ENCODE results near the gene TESK2. TPM values are rescaled to one million over a fixed set of nuclear protein-coding genes. Genes with fewer than 3 reads are reported as not detected.
"Not testable (repeated sequence)": the region's sequence is repeated elsewhere in the genome, so short reads cannot be mapped to it uniquely, and the experiment has no call there.

The TESK2 gene
- total RNA-seq, 1 donor, result 2.0 TPM

- H3K4me3 ChIP-seq (ENCODE audit: low read depth, low read length), result no peak overlapping the region
- no peak for DNase-seq (ENCODE audit: low read depth)
- TF ChIP-seq CTCF (IDR thresholded peaks at IDR 0.05; ENCODE audit: insufficient read depth, low read length), result no peak
Observed at GRCh38 chr1:45386219-45386618, 104.7 kb downstream of the TESK2 start.

GRCh38 chr1:45385302-45385701 lies 105.7 kb downstream of the TESK2 start:
- no peak overlapping the region for H3K4me3 ChIP-seq (ENCODE audit: low read depth, low read length)
- TF ChIP-seq CTCF (IDR thresholded peaks at IDR 0.05; ENCODE audit: insufficient read depth, low read length), result no peak
- no peak for DNase-seq (ENCODE audit: low read depth)

- not testable (repeated sequence) for H3K4me3 ChIP-seq (ENCODE audit: low read depth, low read length); DNase-seq (ENCODE audit: low read depth)
Observed at GRCh38 chr1:45384213-45384612, 106.8 kb downstream of the TESK2 start.

GRCh38 chr1:45383191-45383590 lies 107.8 kb downstream of the TESK2 start:
- TF ChIP-seq CTCF (IDR thresholded peaks at IDR 0.05; ENCODE audit: insufficient read depth, low read length), result no peak
- DNase-seq (ENCODE audit: low read depth), result no peak
- no peak overlapping the region for H3K4me3 ChIP-seq (ENCODE audit: low read depth, low read length)

GRCh38 chr1:45381243-45381642 lies 109.7 kb downstream of the TESK2 start:
- no peak for TF ChIP-seq CTCF (IDR thresholded peaks at IDR 0.05; ENCODE audit: insufficient read depth, low read length)
- no peak for DNase-seq (ENCODE audit: low read depth)
- no peak overlapping the region for H3K4me3 ChIP-seq (ENCODE audit: low read depth, low read length)

- DNase-seq (ENCODE audit: low read depth), result no peak
- TF ChIP-seq CTCF (IDR thresholded peaks at IDR 0.05; ENCODE audit: insufficient read depth, low read length), result no peak
- no peak overlapping the region for H3K4me3 ChIP-seq (ENCODE audit: low read depth, low read length)
Observed at GRCh38 chr1:45380730-45381129, 110.2 kb downstream of the TESK2 start.

GRCh38 chr1:45380125-45380524 lies 110.8 kb downstream of the TESK2 start:
- no peak for TF ChIP-seq CTCF (IDR thresholded peaks at IDR 0.05; ENCODE audit: insufficient read depth, low read length)
- DNase-seq (ENCODE audit: low read depth), result no peak
- no peak overlapping the region for H3K4me3 ChIP-seq (ENCODE audit: low read depth, low read length)

Measured in fibroblast of the aortic adventitia (primary cell).